AG09309 (cell line): ENCODE results near the gene IGLL1.

Source experiments
- DNase-seq: peaks from one replicate; pipeline ENCODE4 v3.0.0-alpha.2; 2010; ENCODE audit warnings: low read depth
- H3K4me3 ChIP-seq: 2 replicates; pipeline ENCODE4 v1.5.1; 2011; ENCODE audit warnings: mild to moderate bottlenecking, low read depth, low read length, moderate library complexity; ENCODE audit not compliant: control insufficient read depth
- TF ChIP-seq, protein P1 (sequence below): IDR thresholded peaks from 2 replicates; pipeline ENCODE4 v1.5.1; 2011; ENCODE audit warnings: mild to moderate bottlenecking, low read depth, low read length, inconsistent platforms; ENCODE audit not compliant: insufficient read depth, control insufficient read depth; ENCODE audit errors: missing control alignments

Gene IGLL1

DNA sequence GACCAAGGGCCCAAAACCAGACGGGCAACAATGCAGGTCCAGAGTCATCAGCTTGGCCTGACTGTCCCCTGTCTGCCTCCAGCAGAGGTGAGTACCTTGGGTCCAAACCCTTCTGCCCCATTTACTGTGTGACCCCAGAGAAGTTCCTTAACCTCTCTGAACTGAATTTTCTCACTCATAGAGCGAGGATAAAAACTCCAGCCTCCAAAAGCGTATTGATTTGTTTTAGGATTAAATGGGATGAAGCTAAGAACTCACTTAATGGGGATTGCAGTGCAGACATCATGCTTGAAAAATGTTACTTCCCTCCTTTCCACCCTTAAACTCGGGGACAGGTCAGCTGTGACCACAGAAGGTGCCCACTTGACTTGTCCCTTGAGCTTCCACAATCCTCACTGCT is 22.6 kb downstream of the IGLL1 start:
- TF ChIP-seq, protein P1, sequence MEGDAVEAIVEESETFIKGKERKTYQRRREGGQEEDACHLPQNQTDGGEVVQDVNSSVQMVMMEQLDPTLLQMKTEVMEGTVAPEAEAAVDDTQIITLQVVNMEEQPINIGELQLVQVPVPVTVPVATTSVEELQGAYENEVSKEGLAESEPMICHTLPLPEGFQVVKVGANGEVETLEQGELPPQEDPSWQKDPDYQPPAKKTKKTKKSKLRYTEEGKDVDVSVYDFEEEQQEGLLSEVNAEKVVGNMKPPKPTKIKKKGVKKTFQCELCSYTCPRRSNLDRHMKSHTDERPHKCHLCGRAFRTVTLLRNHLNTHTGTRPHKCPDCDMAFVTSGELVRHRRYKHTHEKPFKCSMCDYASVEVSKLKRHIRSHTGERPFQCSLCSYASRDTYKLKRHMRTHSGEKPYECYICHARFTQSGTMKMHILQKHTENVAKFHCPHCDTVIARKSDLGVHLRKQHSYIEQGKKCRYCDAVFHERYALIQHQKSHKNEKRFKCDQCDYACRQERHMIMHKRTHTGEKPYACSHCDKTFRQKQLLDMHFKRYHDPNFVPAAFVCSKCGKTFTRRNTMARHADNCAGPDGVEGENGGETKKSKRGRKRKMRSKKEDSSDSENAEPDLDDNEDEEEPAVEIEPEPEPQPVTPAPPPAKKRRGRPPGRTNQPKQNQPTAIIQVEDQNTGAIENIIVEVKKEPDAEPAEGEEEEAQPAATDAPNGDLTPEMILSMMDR, result no peak
- no peak overlapping the region for H3K4me3 ChIP-seq
- no peak for DNase-seq

DNA sequence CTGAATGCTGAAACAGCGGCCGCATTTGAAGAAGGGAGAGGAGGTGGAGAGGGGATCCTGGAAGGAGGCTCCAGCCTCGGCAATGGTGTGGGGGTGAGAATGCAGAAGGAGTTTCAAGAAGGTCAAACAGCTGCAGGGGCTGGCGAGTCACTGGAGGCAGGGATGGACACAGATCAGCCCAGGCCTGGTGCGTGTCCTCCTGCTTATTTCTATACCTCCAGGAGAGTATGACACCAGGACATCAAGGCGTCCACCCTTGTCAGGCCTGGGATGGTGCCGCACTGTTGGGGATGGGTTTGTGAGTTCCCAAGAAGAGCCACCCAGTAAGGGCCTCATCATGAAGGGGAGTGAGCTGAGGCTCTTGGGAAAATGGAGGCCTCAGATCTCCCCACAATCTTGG is 23.1 kb downstream of the IGLL1 start:
- TF ChIP-seq, protein P1, result no peak
- no peak overlapping the region for H3K4me3 ChIP-seq

DNA sequence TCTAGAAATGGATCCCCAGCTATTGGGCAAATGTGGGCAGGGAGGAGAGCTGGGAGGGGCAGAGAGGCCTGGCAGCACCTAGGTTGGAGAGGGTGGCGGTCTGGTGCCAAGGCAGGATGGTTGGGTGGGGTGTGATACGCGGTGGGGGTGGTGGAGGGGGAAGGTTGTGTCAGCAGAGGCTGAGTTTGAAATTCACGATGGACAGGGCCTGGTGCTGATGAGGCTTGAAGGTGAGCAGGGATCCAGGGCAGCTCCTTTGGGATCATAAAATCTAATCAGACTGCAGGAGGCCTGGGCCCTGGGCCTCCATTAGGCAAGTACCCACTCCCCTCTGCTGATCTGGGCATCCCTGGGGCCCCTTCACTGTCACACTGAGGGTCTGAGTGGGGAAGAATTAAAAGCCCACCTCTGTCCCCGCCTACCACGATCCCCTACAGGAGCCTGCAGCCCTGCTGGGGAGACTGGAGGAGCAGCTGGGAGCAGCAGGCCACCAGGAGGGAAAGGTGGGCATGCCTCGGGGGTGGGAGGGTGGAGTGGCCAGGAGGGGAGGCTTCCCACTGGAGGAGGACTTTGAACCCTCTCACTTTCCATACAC is 24.0 kb downstream of the IGLL1 start:
- TF ChIP-seq, protein P1, result no peak
- DNase-seq, result no peak
- H3K4me3 ChIP-seq, result no peak overlapping the region

More for the DNA sequence above, 23.1 kb downstream of the IGLL1 start:
- DNase-seq, result no peak

DNA sequence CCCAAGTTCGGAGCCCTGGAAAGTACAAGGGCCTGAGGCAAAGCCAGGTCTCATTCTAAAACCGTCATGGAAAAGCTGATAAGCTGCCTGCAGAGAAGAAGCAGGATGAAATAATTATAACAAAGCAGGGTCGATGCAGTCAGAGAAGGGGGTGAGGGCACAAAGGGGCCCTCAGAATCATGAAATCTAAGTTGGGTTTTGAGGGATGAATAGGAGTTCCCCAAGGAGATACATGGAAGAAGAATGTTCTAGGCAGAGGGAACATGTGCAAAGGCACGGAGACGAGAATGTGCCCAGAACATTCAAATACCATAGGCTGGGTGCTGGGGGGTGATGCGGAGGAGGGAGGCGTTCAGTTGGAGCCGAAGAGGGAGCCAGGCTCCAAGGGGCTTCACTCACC is 25.0 kb downstream of the IGLL1 start:
- TF ChIP-seq, protein P1, result no peak
- no peak for DNase-seq

DNA sequence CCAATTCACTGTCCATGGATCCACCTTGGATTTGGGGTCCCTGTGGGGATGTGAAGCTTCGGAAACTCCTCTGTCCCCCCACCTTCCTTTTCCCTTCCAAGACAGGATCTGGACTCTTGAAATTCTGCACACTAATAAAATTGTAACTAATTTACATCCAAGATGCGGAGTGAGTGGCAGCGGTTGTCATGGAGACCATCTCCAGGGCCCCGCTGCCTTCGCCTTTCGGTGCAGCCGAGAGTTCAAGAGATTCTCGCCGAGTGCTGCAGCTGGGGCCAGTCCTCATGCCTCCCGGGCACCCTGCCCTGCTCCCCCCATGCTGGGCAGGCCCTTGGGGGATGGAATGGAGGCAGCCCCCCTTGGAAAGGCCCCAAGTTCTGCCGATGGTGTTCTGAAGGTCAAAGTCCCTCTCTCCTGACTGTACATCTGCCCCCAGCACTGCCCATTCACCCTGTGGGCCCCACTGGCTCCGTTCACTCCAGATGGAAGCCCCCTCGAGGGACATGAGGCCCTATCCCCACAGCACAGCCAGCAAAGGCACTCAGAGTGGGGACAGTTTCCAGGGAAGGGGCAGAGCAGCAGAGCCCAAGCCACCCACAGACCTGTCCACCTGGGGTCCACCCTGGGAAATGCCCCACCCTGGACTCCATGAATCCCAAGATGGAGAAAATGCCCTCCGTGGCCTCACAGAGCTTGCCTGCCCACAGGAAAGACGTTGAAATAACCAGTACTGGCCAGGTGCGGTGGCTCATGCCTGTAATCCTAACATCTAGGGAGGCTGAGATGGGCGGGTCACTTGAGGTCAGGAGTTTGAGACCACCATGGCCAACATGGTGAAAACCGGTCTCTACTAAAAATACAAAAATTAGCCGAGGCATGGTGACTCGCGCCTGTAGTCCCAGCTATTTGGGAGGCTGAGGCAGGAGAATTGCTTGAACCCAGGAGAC is 25.9 kb downstream of the IGLL1 start:
- TF ChIP-seq, protein P1, result no peak
- H3K4me3 ChIP-seq, result no peak overlapping the region
- DNase-seq, result no peak

More for the DNA sequence above, 25.0 kb downstream of the IGLL1 start:
- no peak overlapping the region for H3K4me3 ChIP-seq

DNA sequence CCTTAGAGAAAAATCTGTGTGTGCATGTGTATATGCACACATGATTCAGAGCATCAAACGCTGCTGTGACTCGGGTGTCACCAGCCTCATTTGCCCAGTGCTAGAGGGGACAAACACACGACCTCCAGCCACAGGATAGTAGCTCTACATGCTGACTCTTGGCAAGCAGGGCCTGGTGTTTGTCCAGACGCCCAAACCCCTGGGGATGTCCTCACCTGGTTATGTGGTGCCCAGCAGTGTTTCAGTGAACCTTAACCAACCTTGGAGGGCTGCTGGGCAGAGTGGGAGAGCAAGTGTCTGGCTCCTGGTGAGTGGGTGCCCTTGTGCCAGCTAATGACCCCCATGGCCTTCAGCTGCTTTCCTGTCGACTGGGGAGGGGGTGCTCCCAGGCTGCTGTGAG is 26.7 kb downstream of the IGLL1 start:
- no peak overlapping the region for H3K4me3 ChIP-seq
- DNase-seq, result no peak
- TF ChIP-seq, protein P1, result no peak
